Measurements from ENCODE around the gene EPN2. TPM values are rescaled to one million over a fixed set of nuclear protein-coding genes. Genes with fewer than 3 reads are reported as not detected.

The EPN2 gene
- total RNA-seq, 1 experiment from 2014 or later, result 113 TPM

GRCh38 chr17:19319771-19320505 is 82.8 kb downstream of the EPN2 start:
- H3K9me2 ChIP-seq (ENCODE audit: insufficient read depth), result no peaks in the 10 kb centered on the region
- ChIA-PET CTCF (no interaction called here), POLR2A (ENCODE audit: unreplicated experiment) (no interaction called here)
- no peaks in the 10 kb centered on the region for H3K79me2 ChIP-seq (ENCODE audit: low read depth)
- no TSS peak for BruUV-seq (replicated peaks)
- peaks cover 3% of the 10 kb centered on the region; the same call in 1 of the 2 replicates for H3K9me3 ChIP-seq (ENCODE audit: insufficient read depth, low read depth)
- no peaks in the 10 kb centered on the region for H3K27me3 ChIP-seq (ENCODE audit: insufficient read depth, low read depth)
- H4K20me1 ChIP-seq (ENCODE audit: insufficient read depth), result no peaks in the 10 kb centered on the region; the same call in 1 of the 2 replicates
- intact Hi-C loops (cut with micrococcal nuclease; ENCODE audit: unreplicated experiment), result no loop called here
- DNase-seq, result no peak
- H3K36me3 ChIP-seq (ENCODE audit: low read depth), result peaks cover 15% of the 10 kb centered on the region; the same call in 1 of the 2 replicates
- no peak overlapping the region for H2AFZ ChIP-seq
- H3F3A ChIP-seq (ENCODE audit: insufficient read depth, low read depth), result peaks cover 5% of the 10 kb centered on the region
- TF ChIP-seq, protein P1, sequence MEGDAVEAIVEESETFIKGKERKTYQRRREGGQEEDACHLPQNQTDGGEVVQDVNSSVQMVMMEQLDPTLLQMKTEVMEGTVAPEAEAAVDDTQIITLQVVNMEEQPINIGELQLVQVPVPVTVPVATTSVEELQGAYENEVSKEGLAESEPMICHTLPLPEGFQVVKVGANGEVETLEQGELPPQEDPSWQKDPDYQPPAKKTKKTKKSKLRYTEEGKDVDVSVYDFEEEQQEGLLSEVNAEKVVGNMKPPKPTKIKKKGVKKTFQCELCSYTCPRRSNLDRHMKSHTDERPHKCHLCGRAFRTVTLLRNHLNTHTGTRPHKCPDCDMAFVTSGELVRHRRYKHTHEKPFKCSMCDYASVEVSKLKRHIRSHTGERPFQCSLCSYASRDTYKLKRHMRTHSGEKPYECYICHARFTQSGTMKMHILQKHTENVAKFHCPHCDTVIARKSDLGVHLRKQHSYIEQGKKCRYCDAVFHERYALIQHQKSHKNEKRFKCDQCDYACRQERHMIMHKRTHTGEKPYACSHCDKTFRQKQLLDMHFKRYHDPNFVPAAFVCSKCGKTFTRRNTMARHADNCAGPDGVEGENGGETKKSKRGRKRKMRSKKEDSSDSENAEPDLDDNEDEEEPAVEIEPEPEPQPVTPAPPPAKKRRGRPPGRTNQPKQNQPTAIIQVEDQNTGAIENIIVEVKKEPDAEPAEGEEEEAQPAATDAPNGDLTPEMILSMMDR (conservative IDR thresholded peaks at IDR 0.05), result no peak
- no peak for TF ChIP-seq EZH2 (IDR thresholded peaks at IDR 0.05; ENCODE audit: low read depth)
- H3K4me1 ChIP-seq (replicated peaks; ENCODE audit: insufficient read depth), result no peaks in the 10 kb centered on the region
- no peak overlapping the region for H3K4me3 ChIP-seq
- no peak overlapping the region for H3K4me2 ChIP-seq
- no peak overlapping the region for H3K27ac ChIP-seq

GRCh38 chr17:19320876-19321275 is 83.7 kb downstream of the EPN2 start:
- Histone ChIP-seq H3K79me2 (ENCODE audit: low read depth) (no peaks in the 10 kb centered on the region), H3F3A (ENCODE audit: insufficient read depth, low read depth) (peaks cover 8% of the 10 kb centered on the region), H3K4me3 (no peak overlapping the region), H3K9me2 (ENCODE audit: insufficient read depth) (no peaks in the 10 kb centered on the region), H3K27ac (no peak overlapping the region), H3K27me3 (ENCODE audit: insufficient read depth, low read depth) (no peaks in the 10 kb centered on the region), H3K4me1 (replicated peaks; ENCODE audit: insufficient read depth) (no peaks in the 10 kb centered on the region), H3K9me3 (ENCODE audit: insufficient read depth, low read depth) (peaks cover 9% of the 10 kb centered on the region; the same call in 1 of the 2 replicates), H2AFZ (no peak overlapping the region), H3K36me3 (ENCODE audit: low read depth) (peaks cover 16% of the 10 kb centered on the region; the same call in 1 of the 2 replicates), H3K4me2 (no peak overlapping the region), H4K20me1 (ENCODE audit: insufficient read depth) (no peaks in the 10 kb centered on the region; the same call in 1 of the 2 replicates)
- BruUV-seq (replicated peaks), result no TSS peak
- ChIA-PET CTCF (no interaction called here), POLR2A (ENCODE audit: unreplicated experiment) (no interaction called here)
- no peak for TF ChIP-seq EZH2 (IDR thresholded peaks at IDR 0.05; ENCODE audit: low read depth)
- TF ChIP-seq, protein P1 (conservative IDR thresholded peaks at IDR 0.05), result no peak
- DNase-seq, result no peak
- intact Hi-C loops (cut with micrococcal nuclease; ENCODE audit: unreplicated experiment), result no loop called here

DNA sequence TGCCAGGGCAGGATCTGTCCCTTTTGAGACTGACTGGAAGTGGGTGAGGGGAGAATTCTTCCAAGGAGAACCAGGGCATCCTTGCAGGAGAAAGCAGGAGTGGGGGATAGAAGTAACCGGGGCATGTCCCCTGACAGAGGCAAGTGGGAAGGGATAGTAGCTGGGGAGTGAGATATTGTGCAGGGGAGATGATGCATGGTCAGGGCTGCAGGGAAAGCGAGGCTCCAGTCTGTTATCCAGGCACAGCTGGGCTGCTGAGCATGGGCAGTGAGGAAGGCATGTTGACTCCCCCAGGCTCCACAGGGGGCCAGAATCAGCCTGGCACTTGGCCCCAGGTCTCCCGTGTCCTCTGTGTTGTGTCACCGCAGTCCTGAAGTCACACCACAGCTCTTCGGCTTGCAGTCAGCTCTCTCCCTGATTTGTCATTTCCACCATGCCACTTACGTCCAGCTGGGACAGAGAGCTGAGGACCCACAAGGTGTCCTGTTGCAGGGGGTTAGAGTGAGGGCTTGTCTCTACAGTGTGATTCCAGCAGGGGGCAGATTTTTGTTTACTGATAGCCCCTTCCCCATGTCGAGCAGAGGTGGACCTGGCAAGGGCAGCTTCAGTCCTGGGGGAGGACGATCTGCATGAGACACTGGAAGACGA is 84.4 kb downstream of the EPN2 start:
- no peaks in the 10 kb centered on the region for H3K9me2 ChIP-seq (ENCODE audit: insufficient read depth)
- ChIA-PET POLR2A (ENCODE audit: unreplicated experiment) (no interaction called here), CTCF (interaction anchor here (0.6 kb wide), 1 partner anchor 331 kb away, joined by 6 read pairs; no protein-coding TSS in a partner anchor)
- no peaks in the 10 kb centered on the region; the same call in 1 of the 2 replicates for H4K20me1 ChIP-seq (ENCODE audit: insufficient read depth)
- H3K4me1 ChIP-seq (replicated peaks; ENCODE audit: insufficient read depth), result peaks cover 5% of the 10 kb centered on the region
- H3K4me2 ChIP-seq, result no peak overlapping the region
- no TSS peak for BruUV-seq (replicated peaks)
- no peak overlapping the region for H2AFZ ChIP-seq
- H3K4me3 ChIP-seq, result no peak overlapping the region
- H3K9me3 ChIP-seq (ENCODE audit: insufficient read depth, low read depth), result peaks cover 9% of the 10 kb centered on the region; the same call in 1 of the 2 replicates
- TF ChIP-seq, protein P1 (conservative IDR thresholded peaks at IDR 0.05), result 0 out of 2 replicates have a peak, but pooled peaks have one; percentile 31
- no peak for TF ChIP-seq EZH2 (IDR thresholded peaks at IDR 0.05; ENCODE audit: low read depth)
- no peaks in the 10 kb centered on the region for H3K27me3 ChIP-seq (ENCODE audit: insufficient read depth, low read depth)
- H3K79me2 ChIP-seq (ENCODE audit: low read depth), result no peaks in the 10 kb centered on the region
- H3K36me3 ChIP-seq (ENCODE audit: low read depth), result peaks cover 11% of the 10 kb centered on the region; the same call in 1 of the 2 replicates
- H3K27ac ChIP-seq, result no peak overlapping the region
- H3F3A ChIP-seq (ENCODE audit: insufficient read depth, low read depth), result peaks cover 16% of the 10 kb centered on the region
- no peak for DNase-seq
- intact Hi-C loops (cut with micrococcal nuclease; ENCODE audit: unreplicated experiment), result no loop called here

Measured in PC-9 (cell line).